HCEC 1CT (cell line): ENCODE measurements around the gene PNMT.

Experiments used
- DNase-seq: peaks from one replicate; pipeline ENCODE4 v3.0.0-alpha.2; 2017

PNMT gene

GRCh38 chr17:39633570-39634183, 34.6 kb upstream of the PNMT start:
- no peak for DNase-seq

- peak; percentile 39 for DNase-seq
Observed at GRCh38 chr17:39634384-39634871, 33.8 kb upstream of the PNMT start.

- DNase-seq = no peak
Observed at GRCh38 chr17:39635614-39636176, 32.6 kb upstream of the PNMT start.

GRCh38 chr17:39636587-39636926, 31.7 kb upstream of the PNMT start:
- no peak for DNase-seq

- peak; percentile 77 for DNase-seq
Observed at GRCh38 chr17:39636927-39637736, 31.1 kb upstream of the PNMT start, which contains the start of gene STARD3. TSS of gene STARD3 (plus strand) at chr17:39637144. CDS start at chr17:39653532, 16,388 bp downstream.

GRCh38 chr17:39638317-39638716, 29.9 kb upstream of the PNMT start:
- DNase-seq = no peak

- no peak for DNase-seq
Observed at GRCh38 chr17:39639043-39639442, 29.2 kb upstream of the PNMT start.

- DNase-seq = no peak
Observed at GRCh38 chr17:39639566-39640458, 28.4 kb upstream of the PNMT start.

GRCh38 chr17:39640591-39641031, 27.6 kb upstream of the PNMT start:
- DNase-seq = no peak

- DNase-seq = no peak
Observed at GRCh38 chr17:39641097-39641496, 27.2 kb upstream of the PNMT start.

- no peak for DNase-seq
Observed at GRCh38 chr17:39641883-39642282, 26.4 kb upstream of the PNMT start.

GRCh38 chr17:39642291-39643074, 25.8 kb upstream of the PNMT start:
- no peak for DNase-seq

GRCh38 chr17:39643271-39643670, 25.0 kb upstream of the PNMT start:
- no peak for DNase-seq

GRCh38 chr17:39647256-39647655, 21.0 kb upstream of the PNMT start:
- no peak for DNase-seq

- DNase-seq = no peak
Observed at GRCh38 chr17:39648616-39649366, 19.5 kb upstream of the PNMT start.

- DNase-seq = no peak
Observed at GRCh38 chr17:39650121-39650579, 18.1 kb upstream of the PNMT start.

GRCh38 chr17:39651923-39652586, 16.2 kb upstream of the PNMT start:
- no peak for DNase-seq

- DNase-seq = no peak
Observed at GRCh38 chr17:39652587-39653315, 15.5 kb upstream of the PNMT start.

GRCh38 chr17:39653316-39653661, 15.0 kb upstream of the PNMT start:
- no peak for DNase-seq
